Thyroid gland (tissue), 4 donors: ENCODE results near the gene NCK1. TPM values are rescaled to one million over a fixed set of nuclear protein-coding genes. Genes with fewer than 3 reads are reported as not detected.
"Not testable (repeated sequence)": the region's sequence is repeated elsewhere in the genome, so short reads cannot be mapped to it uniquely, and the experiment has no call there.

Source experiments
- DNase-seq, 2 donors: peaks; one replicate each; pipeline ENCODE4 v3.0.0-alpha.2; 2019
- H3K27ac ChIP-seq, 3 donors: fragments of 200-600 bp; sonication (generic); 1 replicate in 2 of 3; 2 replicates in 1 of 3; pipeline ENCODE4 v1.5.1; 2016 to 2019; ENCODE audit warnings: mild to moderate bottlenecking in 1 of 3, moderate library complexity in 1 of 3
- H3K27me3 ChIP-seq: fragments of 200-600 bp; sonication (generic); one replicate; pipeline ENCODE4 v1.5.1; 2019
- H3K36me3 ChIP-seq, 2 donors: fragments of 200-600 bp; sonication (generic); one replicate each; pipeline ENCODE4 v1.5.1; 2016 to 2019
- H3K4me1 ChIP-seq, 2 donors: fragments of 200-600 bp; sonication (generic); one replicate each; pipeline ENCODE4 v1.5.1; 2017 to 2019
- H3K4me3 ChIP-seq, 3 donors: fragments of 200-600 bp; sonication (generic); replicated peaks in 1 of 3; 1 replicate in 2 of 3; 2 replicates in 1 of 3; pipeline ENCODE4 v1.5.1; 2016; ENCODE audit warnings: mild to moderate bottlenecking in 1 of 3
- H3K9me3 ChIP-seq: fragments of 200-600 bp; sonication (generic); one replicate; pipeline ENCODE4 v1.5.1; 2017
- CTCF ChIP-seq, 6 experiments: fragments of 200-600 bp in 3 of 6; fragments of 450-650 bp in 3 of 6; sonication (generic) in 3 of 6; IDR thresholded peaks; one replicate each; pipeline ENCODE4 v1.5.1; 2016 to 2019; ENCODE audit warnings: antibody characterized with exemption in 6 of 6, mild to moderate bottlenecking in 2 of 6, inconsistent platforms in 1 of 6, moderate library complexity in 1 of 6
- POLR2A ChIP-seq, 2 donors: fragments of 450-650 bp; IDR thresholded peaks; one replicate each; pipeline ENCODE4 v1.6.1; 2017; ENCODE audit warnings: antibody characterized with exemption in 2 of 2, mild to moderate bottlenecking in 2 of 2, moderate library complexity in 1 of 2
- WGBS, 2 donors: methylation state at CpG; one replicate each; pipeline ENCODE4 v1.1.5; 2017; 5-methylcytosine and 5-hydroxymethylcytosine counted together
- intact Hi-C: fragments of 100-400 bp; cut with DNase I; formaldehyde crosslinking; loops from one replicate; pipeline ENCODE4 v1.15.1; 2023
- total RNA-seq, 4 donors: library from RNA; depleted of rRNA; stranded (reverse); fragments of >200 nt; gene quantifications; one replicate each; pipeline ENCODE4 v1.2.3, GENCODE V29; 2016

NCK1 gene
- total RNA-seq, 4 donors from 2014 or later: 46.1 to 64.4 (median 47.0) TPM

GRCh38 chr3:136858381-136858780 lies 3.6 kb upstream of the NCK1 start:
- no peak overlapping the region for H3K27ac ChIP-seq
- no peak for DNase-seq
- peaks cover 7 to 10% of the 10 kb centered on the region in 2 donors for H3K4me1 ChIP-seq
- H3K9me3 ChIP-seq: no peaks in the 10 kb centered on the region
- no peaks in the 10 kb centered on the region for H3K36me3 ChIP-seq
- intact Hi-C loops: no loop called here
- no peaks in the 10 kb centered on the region for H3K27me3 ChIP-seq
- no peak overlapping the region for H3K4me3 ChIP-seq
- TF ChIP-seq POLR2A (IDR thresholded peaks at IDR 0.05): no peak
- TF ChIP-seq CTCF (IDR thresholded peaks at IDR 0.05): no peak

- no peaks in the 10 kb centered on the region for H3K27me3 ChIP-seq
- 68 to 78% methylated on average over 4 of the region's 4 CpGs for whole genome bisulfite sequencing, 2 donors
- intact Hi-C loops: loop anchor here (5.0 kb wide), 1 partner anchor 103 kb away; no protein-coding TSS in a partner anchor
- no peaks in the 10 kb centered on the region for H3K36me3 ChIP-seq
- no peak for DNase-seq
- H3K4me1 ChIP-seq: peaks cover 9 to 14% of the 10 kb centered on the region in 2 donors
- peak overlapping the region in 1 of 3 donors; percentile 80 for H3K4me3 ChIP-seq
- peak overlapping the region in 2 of 3 donors; percentile 94 to 95 for H3K27ac ChIP-seq
- TF ChIP-seq CTCF (IDR thresholded peaks at IDR 0.05): no peak
- no peaks in the 10 kb centered on the region for H3K9me3 ChIP-seq
Observed at GRCh38 chr3:136860541-136860940, 1.5 kb upstream of the NCK1 start.

- DNase-seq: peak; percentile 83 to 84
- Histone ChIP-seq H3K4me1 (peaks cover 9 to 14% of the 10 kb centered on the region in 2 donors), H3K27ac (peak overlapping the region; percentile 90 to 95 (median 94)), H3K9me3 (no peaks in the 10 kb centered on the region), H3K4me3 (peak overlapping the region; percentile 38 to 80 (median 68)), H3K27me3 (no peaks in the 10 kb centered on the region), H3K36me3 (no peaks in the 10 kb centered on the region)
- TF ChIP-seq POLR2A (IDR thresholded peaks at IDR 0.05) (no peak), CTCF (IDR thresholded peaks at IDR 0.05) (no peak)
- 1 to 2% methylated on average over 27 to 30 of the region's 39 CpGs for WGBS, 2 donors
- intact Hi-C loops: loop anchor here (5.0 kb wide), 1 partner anchor 105 kb away; no protein-coding TSS in a partner anchor
Observed at GRCh38 chr3:136862617-136863322, 762 bp downstream of the NCK1 start.

- Histone ChIP-seq H3K4me3 (no peak overlapping the region), H3K27ac (no peak overlapping the region), H3K27me3 (no peaks in the 10 kb centered on the region), H3K9me3 (no peaks in the 10 kb centered on the region), H3K36me3 (peaks cover 0 to 6% of the 10 kb centered on the region in 2 donors), H3K4me1 (no peaks in the 10 kb centered on the region)
- WGBS, 2 donors: 96 to 97% methylated on average over 9 of the region's 9 CpGs
- intact Hi-C loops: no loop called here
- TF ChIP-seq CTCF (IDR thresholded peaks at IDR 0.05): no peak
- no peak for TF ChIP-seq POLR2A (IDR thresholded peaks at IDR 0.05)
- DNase-seq: no peak
Observed at GRCh38 chr3:136869282-136869681, 7.3 kb downstream of the NCK1 start.

GRCh38 chr3:136872258-136872657 lies 10.2 kb downstream of the NCK1 start:
- H3K4me1 ChIP-seq, H3K36me3 ChIP-seq, H3K27ac ChIP-seq, H3K4me3 ChIP-seq, DNase-seq, H3K27me3 ChIP-seq, H3K9me3 ChIP-seq, intact Hi-C loops: not testable (repeated sequence)
- 89 to 95% methylated on average over 3 of the region's 3 CpGs for WGBS, 2 donors

- H3K4me1 ChIP-seq, H3K27me3 ChIP-seq, intact Hi-C loops, DNase-seq, H3K36me3 ChIP-seq, H3K9me3 ChIP-seq, H3K27ac ChIP-seq, H3K4me3 ChIP-seq: not testable (repeated sequence)
- 95 to 100% methylated on average over 2 of the region's 2 CpGs for WGBS, 2 donors
Observed at GRCh38 chr3:136879510-136879909, 17.5 kb downstream of the NCK1 start.
